K562 (cell line): ENCODE results near the gene PRKAG2. TPM values are rescaled to one million over a fixed set of nuclear protein-coding genes. Genes with fewer than 3 reads are reported as not detected.

Experiments
- ATAC-seq: fragments of 200-7000 bp; cut with Tn5 transposase; 3 replicates; pipeline ENCODE4 v1.9.1; 2020; ENCODE audit warnings: moderate library complexity
- BruUV-seq: library from RNA; stranded (reverse); fragments of 400-500 nt; replicated peaks from 2 replicates; lab custom pipeline; 2021; lab: Mats Ljungman, UMichigan
- CTCF ChIA-PET: fragments of 300-600 bp; formaldehyde crosslinking; extraction: SDS; loops from one replicate; lab custom pipeline; 2021; ENCODE audit warnings: low intra/inter-chr PET ratio; lab: Yijun Ruan, JAX
- POLR2A ChIA-PET: fragments of 300-600, 350-650 bp; sonication (Branson Sonifier 250); formaldehyde crosslinking; extraction: SDS; loops from one replicate; lab custom pipeline; 2021; ENCODE audit warnings: antibody characterized with exemption, inconsistent platforms; lab: Yijun Ruan, JAX
- DNase-seq, 4 experiments: peaks; one replicate each; pipeline versions ENCODE4 v3.0.0 to v3.0.0-alpha.2; 2011 to 2018; ENCODE audit warnings: low spot score in 3 of 4, mixed read lengths in 3 of 4; ENCODE audit errors: extremely low read depth in 1 of 4
- FAIRE-seq: peaks from 2 replicates; lab custom pipeline; 2011; peaks lifted over from hg19 to GRCh38; lab: Jason Lieb, UNC
- H2AFZ ChIP-seq: 2 replicates; pipeline ENCODE4 v1.6.0; 2011; ENCODE audit warnings: low read depth, low read length, control low read depth, inconsistent platforms
- H3K27ac ChIP-seq: fragments of 200-600 bp; 3 replicates; pipeline ENCODE4 v1.8.0; 2011; ENCODE audit warnings: low read depth, mild to moderate bottlenecking, control low read depth, inconsistent platforms, low read length, moderate library complexity, mixed read lengths; ENCODE audit errors: extremely low read depth
- H3K27me3 ChIP-seq, 2 experiments: fragments of 300-600 bp in 1 of 2; 2 replicates in 1 of 2; 3 replicates in 1 of 2; pipeline versions ENCODE4 v1.6.0 to v1.8.0; 2011; ENCODE audit warnings: inconsistent platforms in 2 of 2, low read length in 2 of 2, mild to moderate bottlenecking in 1 of 2, mixed read lengths in 1 of 2, moderate library complexity in 1 of 2; ENCODE audit not compliant: control insufficient read depth in 2 of 2, insufficient read depth in 2 of 2
- H3K36me3 ChIP-seq: fragments of 300-600 bp; 3 replicates; pipeline ENCODE4 v1.8.0; 2011; ENCODE audit warnings: mild to moderate bottlenecking, low read length, inconsistent platforms; ENCODE audit not compliant: control insufficient read depth, insufficient read depth
- H3K4me1 ChIP-seq, 2 experiments: fragments of 200-600 bp in 1 of 2; replicated peaks in 1 of 2; 2 replicates in 1 of 2; 3 replicates in 1 of 2; pipeline versions ENCODE4 v1.5.1 to v1.8.0; 2011; ENCODE audit warnings: inconsistent platforms in 2 of 2, low read length in 2 of 2, mild to moderate bottlenecking in 1 of 2, mixed read lengths in 1 of 2, moderate library complexity in 1 of 2; ENCODE audit not compliant: control insufficient read depth in 2 of 2, insufficient read depth in 2 of 2
- H3K4me2 ChIP-seq: 2 replicates; pipeline ENCODE4 v1.6.1; 2011; ENCODE audit warnings: low read length, control low read depth, inconsistent platforms, mixed read lengths; ENCODE audit not compliant: insufficient read depth
- H3K4me3 ChIP-seq: fragments of 200-600 bp; sonication (generic), shearing (Covaris generic); 2 replicates; pipeline ENCODE4 v1.5.1; 2016; ENCODE audit warnings: control low read depth, inconsistent platforms
- H3K79me2 ChIP-seq: fragments of 200-600 bp; 3 replicates; pipeline ENCODE4 v1.8.0; 2011; ENCODE audit warnings: low read length, inconsistent platforms; ENCODE audit not compliant: control insufficient read depth, insufficient read depth
- H3K9ac ChIP-seq, 2 experiments: 2 replicates each; pipeline versions ENCODE4 v1.6.0 to v1.6.1; 2011; ENCODE audit warnings: low read depth in 2 of 2, low read length in 2 of 2, control low read depth in 1 of 2, inconsistent platforms in 1 of 2, mild to moderate bottlenecking in 1 of 2, mixed read lengths in 1 of 2; ENCODE audit not compliant: insufficient read depth in 1 of 2
- H3K9me1 ChIP-seq: one replicate; pipeline ENCODE4 v1.6.0; 2011; ENCODE audit warnings: inconsistent platforms, mild to moderate bottlenecking, low read length, moderate library complexity; ENCODE audit not compliant: control insufficient read depth, insufficient read depth
- H3K9me3 ChIP-seq: replicated peaks from 2 replicates; pipeline ENCODE4 v1.5.1; 2011; ENCODE audit warnings: low read depth, low read length, inconsistent platforms; ENCODE audit not compliant: control insufficient read depth, insufficient read depth
- H4K20me1 ChIP-seq: replicated peaks from 2 replicates; pipeline ENCODE4 v1.6.1; 2011; ENCODE audit warnings: low read length, inconsistent platforms, mixed read lengths; ENCODE audit not compliant: control insufficient read depth, insufficient read depth
- C11orf30 ChIP-seq: fragments of 450-650 bp; IDR thresholded peaks from 2 replicates; pipeline ENCODE4 v1.6.1; 2016; ENCODE audit warnings: low read depth, mild to moderate bottlenecking
- CBX3 ChIP-seq, 2 experiments: IDR thresholded peaks; 1 replicate in 1 of 2; 2 replicates in 1 of 2; pipeline ENCODE4 v1.6.1; 2012; ENCODE audit warnings: inconsistent platforms in 2 of 2, low read length in 2 of 2, borderline replicate concordance in 1 of 2, control low read depth in 1 of 2
- DACH1 ChIP-seq: fragments of 450-650 bp; IDR thresholded peaks from 2 replicates; pipeline ENCODE4 v1.6.1; 2018; ENCODE audit not compliant: partially characterized antibody
- ELF1 ChIP-seq: fragments of 200-800 bp; sonication (Bioruptor generic); IDR thresholded peaks from 2 replicates; pipeline ENCODE4 v1.6.1; 2016; ENCODE audit warnings: missing genetic modification characterization, missing compliant biosample characterization
- PTTG1 ChIP-seq: fragments of 450-650 bp; IDR thresholded peaks from 2 replicates; pipeline ENCODE4 v1.6.1; 2016; ENCODE audit warnings: low read depth, mild to moderate bottlenecking, missing genetic modification characterization, missing compliant biosample characterization
- ZBTB40 ChIP-seq, 2 experiments: fragments of 450-650 bp in 1 of 2; sonication (generic) in 1 of 2; formaldehyde crosslinking in 1 of 2; IDR thresholded peaks; 2 replicates each; pipeline versions ENCODE4 v1.7.1 to v1.9.0; 2016 to 2022; ENCODE audit warnings: inconsistent platforms in 1 of 2, mild to moderate bottlenecking in 1 of 2, missing genetic modification reagents in 1 of 2
- ZNF395 ChIP-seq: fragments of 200-800 bp; sonication (Bioruptor generic); IDR thresholded peaks from 2 replicates; pipeline ENCODE4 v1.6.1; 2017; ENCODE audit warnings: missing genetic modification characterization, missing compliant biosample characterization
- ZNF431 ChIP-seq: sonication (generic); formaldehyde crosslinking; IDR thresholded peaks from 2 replicates; pipeline ENCODE4 v1.8.0; 2022; ENCODE audit warnings: mild to moderate bottlenecking, missing genetic modification reagents
- ZNF57 ChIP-seq: fragments of 450-650 bp; formaldehyde crosslinking; IDR thresholded peaks from 2 replicates; pipeline ENCODE4 v1.4.0; 2020; ENCODE audit warnings: mild to moderate bottlenecking, moderate library complexity
- ZNF586 ChIP-seq: fragments of 450-650 bp; formaldehyde crosslinking; conservative IDR thresholded peaks from 2 replicates; pipeline ENCODE4 v1.4.0; 2020; ENCODE audit warnings: mild to moderate bottlenecking, moderate library complexity
- WGBS: fragments of 100-300 bp; shearing (Covaris generic); methylation state at CpG from one replicate; pipeline ENCODE4 v1.1.6; 2016; ENCODE audit warnings: low coverage, mixed read lengths; ENCODE audit not compliant: insufficient coverage; ENCODE audit errors: missing lambda C conversion rate; 5-methylcytosine and 5-hydroxymethylcytosine counted together
- in situ Hi-C: fragments of 300-500 bp; cut with MboI; formaldehyde crosslinking; loops from 4 replicates; pipeline ENCODE4 v1.15.0; 2018; ENCODE audit warnings: inconsistent platforms, mixed read lengths
- intact Hi-C: fragments of 100-400 bp; cut with micrococcal nuclease; formaldehyde crosslinking; loops from 2 replicates; pipeline ENCODE4 v1.14.2; 2022
- polyA plus RNA-seq, 8 experiments: library from polyadenylated mRNA; depleted of rRNA in 4 of 8; stranded (reverse) in 5 of 8; unstranded in 3 of 8; fragments of >200 nt; fragmentation: Nextera tagmentation in 2 of 8; fragmentation: Illumina TruSeq in 1 of 8; extraction: Ambion mirVana in 2 of 8; extraction: Trizol in 1 of 8; gene quantifications; 2 replicates each; pipeline versions ENCODE4 v1.2.1 to v1.2.3, GENCODE V29; 2011 to 2014; ENCODE audit warnings: inconsistent platforms in 1 of 8, missing spikeins in 1 of 8
- total RNA-seq, 7 experiments: library from RNA; depleted of rRNA in 6 of 7; stranded (reverse); fragments of >200 nt in 6 of 7; fragmentation: Illumina TruSeq in 2 of 7; extraction: Trizol in 2 of 7; gene quantifications; 2 replicates each; pipeline versions ENCODE4 v1.2.1 to v1.2.3, GENCODE V29; 2011 to 2021; ENCODE audit warnings: low replicate concordance in 1 of 7
- TF ChIP-seq, protein P1 (sequence below), 2 experiments: fragments of 450-650 bp; IDR thresholded peaks; 2 replicates each; pipeline ENCODE4 v1.6.1; 2016

Gene PRKAG2
- total and polyA plus RNA-seq, 9 of the 15 experiments (the other 6 are each of a cell fraction or from before 2014, with no cell fraction given): 0.99 to 5.6 (median 3.3) TPM

DNA sequence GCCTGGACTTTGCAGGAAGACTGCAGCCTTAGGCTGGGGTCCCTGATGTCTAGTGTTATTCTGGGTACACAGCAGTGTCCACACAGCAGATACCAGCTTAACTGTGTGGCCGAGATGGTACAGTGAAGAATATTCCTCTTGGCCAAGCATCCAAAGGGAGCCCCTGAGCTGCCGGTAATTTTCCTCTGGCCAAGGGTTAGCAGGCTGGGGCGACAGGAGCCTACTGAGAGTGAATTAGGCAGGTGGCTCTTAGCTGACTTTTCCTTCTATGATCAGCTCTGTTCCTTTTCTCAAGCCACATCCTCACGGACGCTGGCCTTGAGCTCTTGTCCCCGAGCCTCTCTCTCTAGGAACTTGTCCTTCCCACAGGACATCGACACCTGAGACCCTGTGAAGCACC is 29.8 kb downstream of the PRKAG2 start:
- FAIRE-seq: no peak
- H3K9ac ChIP-seq: no peak overlapping the region
- POLR2A ChIA-PET: interaction anchor here (0.6 to 1.1 kb wide), 5 partner anchors 8 to 43 kb away, joined by 3 to 5 read pairs (median 3); no protein-coding TSS in a partner anchor
- TF ChIP-seq ZNF395 (CRISPR knock-in tag) (no peak), ELF1 (tag) (no peak), CBX3 (IDR thresholded peaks at IDR 0.05; ENCODE audit: borderline replicate concordance in 1 of 2, low read length in 2 of 2) (no peak), DACH1 (no peak), ZNF431 (CRISPR knock-in tag) (no peak), ZNF57 (CRISPR knock-in tag) (no peak), PTTG1 (tag) (no peak), ZBTB40 (IDR thresholded peaks at IDR 0.05) (no peak), ZBTB40 (CRISPR knock-in tag; IDR thresholded peaks at IDR 0.05) (no peak), C11orf30 (no peak), ZNF586 (CRISPR knock-in tag) (no peak)
- TF ChIP-seq, protein P1, sequence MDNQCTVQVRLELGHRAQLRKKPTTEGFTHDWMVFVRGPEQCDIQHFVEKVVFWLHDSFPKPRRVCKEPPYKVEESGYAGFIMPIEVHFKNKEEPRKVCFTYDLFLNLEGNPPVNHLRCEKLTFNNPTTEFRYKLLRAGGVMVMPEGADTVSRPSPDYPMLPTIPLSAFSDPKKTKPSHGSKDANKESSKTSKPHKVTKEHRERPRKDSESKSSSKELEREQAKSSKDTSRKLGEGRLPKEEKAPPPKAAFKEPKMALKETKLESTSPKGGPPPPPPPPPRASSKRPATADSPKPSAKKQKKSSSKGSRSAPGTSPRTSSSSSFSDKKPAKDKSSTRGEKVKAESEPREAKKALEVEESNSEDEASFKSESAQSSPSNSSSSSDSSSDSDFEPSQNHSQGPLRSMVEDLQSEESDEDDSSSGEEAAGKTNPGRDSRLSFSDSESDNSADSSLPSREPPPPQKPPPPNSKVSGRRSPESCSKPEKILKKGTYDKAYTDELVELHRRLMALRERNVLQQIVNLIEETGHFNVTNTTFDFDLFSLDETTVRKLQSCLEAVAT (IDR thresholded peaks at IDR 0.05): no peak

More for the DNA sequence above, 29.8 kb downstream of the PRKAG2 start:
- no TSS peak for BruUV-seq
- in situ Hi-C loops (no loop called here), intact Hi-C loops (no loop called here)
- no peak overlapping the region for H2AFZ ChIP-seq
- no peak overlapping the region for H3K27ac ChIP-seq
- H3K4me3 ChIP-seq: no peak overlapping the region
- H4K20me1 ChIP-seq: peaks cover 31% of the 10 kb centered on the region
- H3K9me3 ChIP-seq: no peaks in the 10 kb centered on the region
- CTCF ChIA-PET: no interaction called here
- under 1% methylated on average over 7 of the region's 7 CpGs for WGBS
- H3K36me3 ChIP-seq: no peaks in the 10 kb centered on the region
- H3K27me3 ChIP-seq: peaks cover 74 to 87% of the 10 kb centered on the region in 2 experiments
- DNase-seq (no peak), ATAC-seq (no peak; the same call in 2 of the 3 replicates)
- H3K4me1 ChIP-seq: 0 out of 5 replicates have a peak, but pooled peaks cover 0 to 3% of the 10 kb centered on the region in 2 experiments
- H3K9me1 ChIP-seq: no peaks in the 10 kb centered on the region
- H3K4me2 ChIP-seq: no peak overlapping the region
- no peaks in the 10 kb centered on the region for H3K79me2 ChIP-seq
